ENCODE measurements around the gene NAPSA. TPM values are rescaled to one million over a fixed set of nuclear protein-coding genes. Genes with fewer than 3 reads are reported as not detected.

The NAPSA gene
- total and polyA plus RNA-seq, 10 of the 15 experiments (the other 5 are each of a cell fraction or from before 2014, with no cell fraction given) = 6.7 to 45.4 (median 17.1) TPM

GRCh38 chr19:50325310-50326100 is 39.9 kb downstream of the NAPSA start (continued):
- TF ChIP-seq LARP7 (IDR thresholded peaks at IDR 0.05) (0 out of 2 replicates have a peak, but pooled peaks have one; percentile 19), CHD4 (IDR thresholded peaks at IDR 0.05) (no peak), ETV6 (conservative IDR thresholded peaks at IDR 0.05 in 1 of 2, IDR thresholded peaks at IDR 0.05 in 1 of 2; ENCODE audit: borderline replicate concordance in 1 of 2, low read depth in 1 of 2) (no peak), SMAD1 (IDR thresholded peaks at IDR 0.05; ENCODE audit: low read depth, partially characterized antibody) (no peak), RAD51 (IDR thresholded peaks at IDR 0.05) (no peak), RCOR1 (conservative IDR thresholded peaks at IDR 0.05; ENCODE audit: low read depth, low read length) (peak; percentile 92; the same call in 1 of the 2 replicates), TBL1XR1 (IDR thresholded peaks at IDR 0.05; ENCODE audit: low read depth, low read length) (no peak), CREM (IDR thresholded peaks at IDR 0.05; ENCODE audit: low read depth) (no peak), HCFC1 (IDR thresholded peaks at IDR 0.05; ENCODE audit: low read length) (no peak), NR2F1 (conservative IDR thresholded peaks at IDR 0.05) (0 out of 2 replicates have a peak, but pooled peaks have one; percentile 48), TCF3 (IDR thresholded peaks at IDR 0.05; ENCODE audit: borderline replicate concordance, insufficient read depth, low read depth, low read length) (no peak), BCL11A (IDR thresholded peaks at IDR 0.05; ENCODE audit: low read depth, low read length) (no peak), MYC (IDR thresholded peaks at IDR 0.05; ENCODE audit: insufficient read depth, insufficient read length, insufficient replicate concordance, low read length, severe bottlenecking) (no peak), HDGF (IDR thresholded peaks at IDR 0.05) (no peak), RUNX3 (IDR thresholded peaks at IDR 0.05; ENCODE audit: low read length) (no peak), KLF5 (IDR thresholded peaks at IDR 0.05; ENCODE audit: partially characterized antibody) (no peak), PAX8 (IDR thresholded peaks at IDR 0.05) (no peak), NFYB (IDR thresholded peaks at IDR 0.05; ENCODE audit: insufficient read depth, low read depth, low read length) (no peak), YBX1 (IDR thresholded peaks at IDR 0.05) (no peak)
- TF ChIP-seq, protein P1, sequence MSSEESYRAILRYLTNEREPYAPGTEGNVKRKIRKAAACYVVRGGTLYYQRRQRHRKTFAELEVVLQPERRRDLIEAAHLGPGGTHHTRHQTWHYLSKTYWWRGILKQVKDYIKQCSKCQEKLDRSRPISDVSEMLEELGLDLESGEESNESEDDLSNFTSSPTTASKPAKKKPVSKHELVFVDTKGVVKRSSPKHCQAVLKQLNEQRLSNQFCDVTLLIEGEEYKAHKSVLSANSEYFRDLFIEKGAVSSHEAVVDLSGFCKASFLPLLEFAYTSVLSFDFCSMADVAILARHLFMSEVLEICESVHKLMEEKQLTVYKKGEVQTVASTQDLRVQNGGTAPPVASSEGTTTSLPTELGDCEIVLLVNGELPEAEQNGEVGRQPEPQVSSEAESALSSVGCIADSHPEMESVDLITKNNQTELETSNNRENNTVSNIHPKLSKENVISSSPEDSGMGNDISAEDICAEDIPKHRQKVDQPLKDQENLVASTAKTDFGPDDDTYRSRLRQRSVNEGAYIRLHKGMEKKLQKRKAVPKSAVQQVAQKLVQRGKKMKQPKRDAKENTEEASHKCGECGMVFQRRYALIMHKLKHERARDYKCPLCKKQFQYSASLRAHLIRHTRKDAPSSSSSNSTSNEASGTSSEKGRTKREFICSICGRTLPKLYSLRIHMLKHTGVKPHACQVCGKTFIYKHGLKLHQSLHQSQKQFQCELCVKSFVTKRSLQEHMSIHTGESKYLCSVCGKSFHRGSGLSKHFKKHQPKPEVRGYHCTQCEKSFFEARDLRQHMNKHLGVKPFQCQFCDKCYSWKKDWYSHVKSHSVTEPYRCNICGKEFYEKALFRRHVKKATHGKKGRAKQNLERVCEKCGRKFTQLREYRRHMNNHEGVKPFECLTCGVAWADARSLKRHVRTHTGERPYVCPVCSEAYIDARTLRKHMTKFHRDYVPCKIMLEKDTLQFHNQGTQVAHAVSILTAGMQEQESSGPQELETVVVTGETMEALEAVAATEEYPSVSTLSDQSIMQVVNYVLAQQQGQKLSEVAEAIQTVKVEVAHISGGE (CRISPR knock-in tag; IDR thresholded peaks at IDR 0.05) = no peak
- TF ChIP-seq, protein P2, sequence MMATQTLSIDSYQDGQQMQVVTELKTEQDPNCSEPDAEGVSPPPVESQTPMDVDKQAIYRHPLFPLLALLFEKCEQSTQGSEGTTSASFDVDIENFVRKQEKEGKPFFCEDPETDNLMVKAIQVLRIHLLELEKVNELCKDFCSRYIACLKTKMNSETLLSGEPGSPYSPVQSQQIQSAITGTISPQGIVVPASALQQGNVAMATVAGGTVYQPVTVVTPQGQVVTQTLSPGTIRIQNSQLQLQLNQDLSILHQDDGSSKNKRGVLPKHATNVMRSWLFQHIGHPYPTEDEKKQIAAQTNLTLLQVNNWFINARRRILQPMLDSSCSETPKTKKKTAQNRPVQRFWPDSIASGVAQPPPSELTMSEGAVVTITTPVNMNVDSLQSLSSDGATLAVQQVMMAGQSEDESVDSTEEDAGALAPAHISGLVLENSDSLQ (IDR thresholded peaks at IDR 0.05) = no peak
- TF ChIP-seq, protein P3, sequence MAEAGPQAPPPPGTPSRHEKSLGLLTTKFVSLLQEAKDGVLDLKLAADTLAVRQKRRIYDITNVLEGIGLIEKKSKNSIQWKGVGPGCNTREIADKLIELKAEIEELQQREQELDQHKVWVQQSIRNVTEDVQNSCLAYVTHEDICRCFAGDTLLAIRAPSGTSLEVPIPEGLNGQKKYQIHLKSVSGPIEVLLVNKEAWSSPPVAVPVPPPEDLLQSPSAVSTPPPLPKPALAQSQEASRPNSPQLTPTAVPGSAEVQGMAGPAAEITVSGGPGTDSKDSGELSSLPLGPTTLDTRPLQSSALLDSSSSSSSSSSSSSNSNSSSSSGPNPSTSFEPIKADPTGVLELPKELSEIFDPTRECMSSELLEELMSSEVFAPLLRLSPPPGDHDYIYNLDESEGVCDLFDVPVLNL (IDR thresholded peaks at IDR 0.05; ENCODE audit: low read depth, low read length) = no peak
- TF ChIP-seq, protein P4, sequence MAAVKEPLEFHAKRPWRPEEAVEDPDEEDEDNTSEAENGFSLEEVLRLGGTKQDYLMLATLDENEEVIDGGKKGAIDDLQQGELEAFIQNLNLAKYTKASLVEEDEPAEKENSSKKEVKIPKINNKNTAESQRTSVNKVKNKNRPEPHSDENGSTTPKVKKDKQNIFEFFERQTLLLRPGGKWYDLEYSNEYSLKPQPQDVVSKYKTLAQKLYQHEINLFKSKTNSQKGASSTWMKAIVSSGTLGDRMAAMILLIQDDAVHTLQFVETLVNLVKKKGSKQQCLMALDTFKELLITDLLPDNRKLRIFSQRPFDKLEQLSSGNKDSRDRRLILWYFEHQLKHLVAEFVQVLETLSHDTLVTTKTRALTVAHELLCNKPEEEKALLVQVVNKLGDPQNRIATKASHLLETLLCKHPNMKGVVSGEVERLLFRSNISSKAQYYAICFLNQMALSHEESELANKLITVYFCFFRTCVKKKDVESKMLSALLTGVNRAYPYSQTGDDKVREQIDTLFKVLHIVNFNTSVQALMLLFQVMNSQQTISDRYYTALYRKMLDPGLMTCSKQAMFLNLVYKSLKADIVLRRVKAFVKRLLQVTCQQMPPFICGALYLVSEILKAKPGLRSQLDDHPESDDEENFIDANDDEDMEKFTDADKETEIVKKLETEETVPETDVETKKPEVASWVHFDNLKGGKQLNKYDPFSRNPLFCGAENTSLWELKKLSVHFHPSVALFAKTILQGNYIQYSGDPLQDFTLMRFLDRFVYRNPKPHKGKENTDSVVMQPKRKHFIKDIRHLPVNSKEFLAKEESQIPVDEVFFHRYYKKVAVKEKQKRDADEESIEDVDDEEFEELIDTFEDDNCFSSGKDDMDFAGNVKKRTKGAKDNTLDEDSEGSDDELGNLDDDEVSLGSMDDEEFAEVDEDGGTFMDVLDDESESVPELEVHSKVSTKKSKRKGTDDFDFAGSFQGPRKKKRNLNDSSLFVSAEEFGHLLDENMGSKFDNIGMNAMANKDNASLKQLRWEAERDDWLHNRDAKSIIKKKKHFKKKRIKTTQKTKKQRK (IDR thresholded peaks at IDR 0.05; ENCODE audit: low read depth, low read length) = no peak

Data from GM12878 (cell line).